A673 (cell line): ENCODE results near the gene NRXN3. TPM values are rescaled to one million over a fixed set of nuclear protein-coding genes. Genes with fewer than 3 reads are reported as not detected.
"Not testable (repeated sequence)": the region's sequence is repeated elsewhere in the genome, so short reads cannot be mapped to it uniquely, and the experiment has no call there.

Source experiments
- BruUV-seq: library from RNA; stranded (reverse); fragments of 400-500 nt; replicated peaks from 2 replicates; lab custom pipeline; 2021; lab: Mats Ljungman, UMichigan
- CTCF ChIA-PET: fragments of 300-600 bp; sonication (Branson Sonifier 250); formaldehyde crosslinking; loops from one replicate; lab custom pipeline; 2022; ENCODE audit warnings: antibody characterized with exemption; lab: Charles Lee
- POLR2A ChIA-PET: fragments of 300-600 bp; sonication (Branson Sonifier 250); formaldehyde crosslinking; loops from one replicate; lab custom pipeline; 2022; ENCODE audit warnings: antibody characterized with exemption; ENCODE audit not compliant: low non-redundant PET; lab: Charles Lee
- DNase-seq: peaks from one replicate; pipeline ENCODE4 v3.0.0-alpha.2; 2015; ENCODE audit warnings: low spot score
- H3K27ac ChIP-seq: fragments of 200-600 bp; sonication (generic); 2 replicates; pipeline ENCODE4 v1.5.1; 2016; ENCODE audit warnings: mixed run types, low read depth, mild to moderate bottlenecking, mixed read lengths, antibody characterized with exemption, low read length; ENCODE audit not compliant: poor library complexity, severe bottlenecking
- H3K27me3 ChIP-seq: fragments of 200-600 bp; sonication (generic); replicated peaks from 2 replicates; pipeline ENCODE4 v1.6.1; 2017; ENCODE audit warnings: mixed run types, low read depth, mild to moderate bottlenecking, mixed read lengths, antibody characterized with exemption, low read length; ENCODE audit not compliant: insufficient read depth, poor library complexity
- H3K36me3 ChIP-seq: fragments of 200-600 bp; sonication (generic); 2 replicates; pipeline ENCODE4 v1.6.1; 2016; ENCODE audit warnings: mixed run types, mild to moderate bottlenecking, mixed read lengths, antibody characterized with exemption, low read length; ENCODE audit not compliant: insufficient read depth, poor library complexity, severe bottlenecking
- H3K4me1 ChIP-seq: fragments of 200-600 bp; sonication (generic); 2 replicates; pipeline ENCODE4 v1.6.1; 2017; ENCODE audit warnings: mixed run types, mild to moderate bottlenecking, mixed read lengths, antibody characterized with exemption, low read length; ENCODE audit not compliant: insufficient read depth, poor library complexity, severe bottlenecking
- H3K4me3 ChIP-seq: fragments of 200-600 bp; sonication (generic); 2 replicates; pipeline ENCODE4 v1.5.1; 2016; ENCODE audit warnings: low read depth, mixed run types, mild to moderate bottlenecking, mixed read lengths, low read length; ENCODE audit not compliant: poor library complexity, severe bottlenecking
- H3K9me3 ChIP-seq: fragments of 200-600 bp; sonication (generic); 2 replicates; pipeline ENCODE4 v1.6.1; 2016; ENCODE audit warnings: mixed run types, low read depth, mild to moderate bottlenecking, mixed read lengths, antibody characterized with exemption, low read length; ENCODE audit not compliant: poor library complexity, severe bottlenecking
- EZH2 ChIP-seq: fragments of 200-600 bp; sonication (generic); IDR thresholded peaks from 2 replicates; pipeline ENCODE4 v1.6.1; 2017; ENCODE audit warnings: borderline replicate concordance, low read depth, mild to moderate bottlenecking, mixed read lengths, antibody characterized with exemption, low read length; ENCODE audit not compliant: poor library complexity, severe bottlenecking
- intact Hi-C: fragments of 100-400 bp; cut with micrococcal nuclease; formaldehyde crosslinking; loops from one replicate; pipeline ENCODE4 v1.10.0; 2022; ENCODE audit not compliant: unreplicated experiment
- total RNA-seq: library from RNA; stranded (reverse); gene quantifications from 2 replicates; pipeline ENCODE4 v1.2.3, GENCODE V29; 2021
- TF ChIP-seq, protein P1 (sequence below): fragments of 300-800, 200-600 bp; sonication (generic); conservative IDR thresholded peaks from 2 replicates; pipeline ENCODE4 v1.5.1; 2017; ENCODE audit warnings: low read depth, mild to moderate bottlenecking, antibody characterized with exemption, low read length, moderate library complexity, mixed read lengths

NRXN3 gene
- total RNA-seq, 1 experiment from 2014 or later = 0.21 TPM

DNA sequence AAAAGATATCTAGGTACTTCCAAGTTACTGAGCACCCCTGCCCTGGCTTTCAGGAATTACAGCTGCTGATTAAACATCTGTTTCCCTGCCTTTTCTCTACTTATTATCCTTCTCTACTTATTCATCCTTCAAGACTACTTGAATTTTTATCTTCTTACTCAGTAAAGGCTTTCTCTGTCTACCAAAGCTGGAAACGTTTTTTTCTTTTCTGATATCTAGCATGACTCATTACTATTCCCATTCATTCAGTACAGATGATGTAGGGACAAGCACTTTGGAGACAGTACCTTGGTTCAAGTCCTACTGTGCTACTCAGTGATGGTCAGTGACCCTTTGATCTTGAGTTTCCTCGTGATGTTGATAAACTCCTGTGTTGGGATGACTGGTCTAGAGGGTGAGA, 848.7 kb downstream of the NRXN3 start:
- ChIA-PET POLR2A (no interaction called here), CTCF (no interaction called here)
- no peak overlapping the region for H3K4me3 ChIP-seq
- H3K27ac ChIP-seq = no peak overlapping the region
- no peaks in the 10 kb centered on the region for H3K27me3 ChIP-seq
- intact Hi-C loops = loop anchor here (10.0 kb wide), 1 partner anchor 1036 kb away; no protein-coding TSS in a partner anchor
- DNase-seq = no peak
- TF ChIP-seq, protein P1, sequence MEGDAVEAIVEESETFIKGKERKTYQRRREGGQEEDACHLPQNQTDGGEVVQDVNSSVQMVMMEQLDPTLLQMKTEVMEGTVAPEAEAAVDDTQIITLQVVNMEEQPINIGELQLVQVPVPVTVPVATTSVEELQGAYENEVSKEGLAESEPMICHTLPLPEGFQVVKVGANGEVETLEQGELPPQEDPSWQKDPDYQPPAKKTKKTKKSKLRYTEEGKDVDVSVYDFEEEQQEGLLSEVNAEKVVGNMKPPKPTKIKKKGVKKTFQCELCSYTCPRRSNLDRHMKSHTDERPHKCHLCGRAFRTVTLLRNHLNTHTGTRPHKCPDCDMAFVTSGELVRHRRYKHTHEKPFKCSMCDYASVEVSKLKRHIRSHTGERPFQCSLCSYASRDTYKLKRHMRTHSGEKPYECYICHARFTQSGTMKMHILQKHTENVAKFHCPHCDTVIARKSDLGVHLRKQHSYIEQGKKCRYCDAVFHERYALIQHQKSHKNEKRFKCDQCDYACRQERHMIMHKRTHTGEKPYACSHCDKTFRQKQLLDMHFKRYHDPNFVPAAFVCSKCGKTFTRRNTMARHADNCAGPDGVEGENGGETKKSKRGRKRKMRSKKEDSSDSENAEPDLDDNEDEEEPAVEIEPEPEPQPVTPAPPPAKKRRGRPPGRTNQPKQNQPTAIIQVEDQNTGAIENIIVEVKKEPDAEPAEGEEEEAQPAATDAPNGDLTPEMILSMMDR = no peak
- TF ChIP-seq EZH2 = no peak
- no TSS peak for BruUV-seq
- H3K4me1 ChIP-seq = no peaks in the 10 kb centered on the region
- no peaks in the 10 kb centered on the region for H3K36me3 ChIP-seq
- H3K9me3 ChIP-seq = no peaks in the 10 kb centered on the region

DNA sequence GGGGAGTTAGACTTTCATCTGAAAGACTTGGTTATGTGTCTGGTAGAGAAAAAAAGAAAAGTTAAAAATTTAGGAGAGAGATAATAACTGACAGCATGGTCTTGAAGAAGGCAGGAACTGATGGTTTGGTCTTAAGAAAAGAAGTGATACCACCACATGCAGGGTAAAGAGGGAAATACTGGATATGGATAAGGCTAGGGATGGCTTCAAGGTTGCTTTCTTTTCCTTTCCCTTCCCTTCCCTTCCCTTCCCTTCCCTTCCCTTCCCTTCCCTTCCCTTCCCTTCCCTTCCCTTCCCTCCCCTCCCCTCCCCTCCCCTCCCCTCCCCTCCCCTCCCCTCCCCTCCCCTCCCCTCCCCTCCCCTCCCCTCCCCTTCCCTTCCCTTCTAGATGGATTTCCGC, 849.7 kb downstream of the NRXN3 start:
- POLR2A ChIA-PET, BruUV-seq: not testable (repeated sequence)

DNA sequence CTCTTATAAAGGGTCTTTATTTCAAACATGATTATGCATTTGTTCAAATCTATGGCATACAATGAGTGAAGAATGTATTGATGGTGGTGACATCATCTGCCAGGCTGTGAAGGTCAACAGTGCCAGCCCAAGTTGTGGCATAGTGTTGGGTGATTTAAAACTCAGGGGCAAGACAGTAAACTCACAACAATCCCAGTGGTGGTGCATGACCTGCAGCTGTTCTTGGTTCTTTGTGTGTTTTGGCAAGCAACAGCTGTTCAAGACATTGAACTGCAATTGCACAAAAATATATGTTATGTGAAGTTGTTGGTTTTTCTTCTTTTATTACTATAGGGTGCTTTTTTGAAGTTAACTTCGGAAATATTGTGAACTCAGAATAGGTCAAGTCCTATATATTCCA, 851.6 kb downstream of the NRXN3 start:
- intact Hi-C loops = no loop called here
- ChIA-PET POLR2A (no interaction called here), CTCF (no interaction called here)
- no peak overlapping the region for H3K4me3 ChIP-seq
- no peak overlapping the region for H3K27ac ChIP-seq
- no peaks in the 10 kb centered on the region for H3K9me3 ChIP-seq
- TF ChIP-seq EZH2 = no peak
- TF ChIP-seq, protein P1 = no peak
- no TSS peak for BruUV-seq
- no peak for DNase-seq
- H3K4me1 ChIP-seq = no peaks in the 10 kb centered on the region
- H3K36me3 ChIP-seq = no peaks in the 10 kb centered on the region
- no peaks in the 10 kb centered on the region for H3K27me3 ChIP-seq

More for the DNA sequence above, 849.7 kb downstream of the NRXN3 start:
- intact Hi-C loops = loop anchor here (10.0 kb wide), 1 partner anchor 1035 kb away; no protein-coding TSS in a partner anchor
- DNase-seq, H3K27me3 ChIP-seq, CTCF ChIA-PET, H3K4me1 ChIP-seq, H3K36me3 ChIP-seq, H3K9me3 ChIP-seq, H3K4me3 ChIP-seq, H3K27ac ChIP-seq: not testable (repeated sequence)

DNA sequence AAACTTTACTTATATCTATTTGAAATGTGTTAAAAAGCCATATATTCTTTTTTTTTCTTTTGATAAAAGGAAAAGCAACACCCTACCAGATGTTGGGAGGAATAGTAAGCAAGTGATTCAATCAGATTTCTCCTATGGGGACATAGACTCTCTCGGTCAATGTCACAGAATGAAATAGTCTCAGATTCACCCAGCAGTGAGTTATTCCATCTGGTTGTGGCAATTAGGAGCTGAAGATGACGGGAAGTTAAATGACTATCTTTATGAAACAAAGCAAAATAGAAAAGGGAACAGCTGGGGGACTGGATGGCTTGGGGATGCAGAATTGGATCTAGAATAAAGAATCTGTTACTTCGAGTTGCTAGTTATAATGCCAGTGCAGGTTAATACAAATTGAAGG, 857.0 kb downstream of the NRXN3 start:
- BruUV-seq = no TSS peak
- TF ChIP-seq, protein P1 = no peak
- TF ChIP-seq EZH2 = no peak
- no peak overlapping the region for H3K27ac ChIP-seq
- no peaks in the 10 kb centered on the region for H3K4me1 ChIP-seq
- CTCF ChIA-PET = no interaction called here
- H3K27me3 ChIP-seq = no peaks in the 10 kb centered on the region
- H3K4me3 ChIP-seq = no peak overlapping the region
- POLR2A ChIA-PET = no interaction called here
- no peaks in the 10 kb centered on the region for H3K36me3 ChIP-seq
- intact Hi-C loops = no loop called here
- H3K9me3 ChIP-seq = no peaks in the 10 kb centered on the region
- DNase-seq = no peak
